Spleen (tissue), 7 donors: ENCODE results near the gene MOGAT2.

ENCODE experiments used
- CTCF ChIP-seq, 11 experiments: fragments of 200-600 bp in 7 of 11; fragments of 450-650 bp in 4 of 11; sonication (generic) in 4 of 11; IDR thresholded peaks in 8 of 11; conservative IDR thresholded peaks in 3 of 11; 1 replicate in 7 of 11; 2 replicates in 4 of 11; pipeline versions ENCODE4 v1.4.0 to v1.8.0; 2016 to 2021; ENCODE audit warnings: antibody characterized with exemption in 11 of 11, inconsistent platforms in 4 of 11, mild to moderate bottlenecking in 1 of 11
- POLR2A ChIP-seq, 3 donors: fragments of 450-650 bp; IDR thresholded peaks; one replicate each; pipeline ENCODE4 v1.5.1; 2017; ENCODE audit warnings: antibody characterized with exemption in 3 of 3, mild to moderate bottlenecking in 1 of 3
- donor health status: DM: no; HTN: no; CAD: no; lungs with moderate emphysema.
- donor health status: DM: no; HTN: no; CAD: no.
- donor health status: DM: no; HTN: no; CAD: no.

- TF ChIP-seq CTCF (IDR thresholded peaks at IDR 0.05 in 8 of 11, conservative IDR thresholded peaks at IDR 0.05 in 3 of 11), result no peak
- no peak for TF ChIP-seq POLR2A (IDR thresholded peaks at IDR 0.05)
Measured at GRCh38 chr11:75731095-75731494, 13.5 kb downstream of the MOGAT2 start.
